A673 (cell line): Measurements from ENCODE around the gene RASA3. TPM values are rescaled to one million over a fixed set of nuclear protein-coding genes. Genes with fewer than 3 reads are reported as not detected.

Experiments
- BruUV-seq: library from RNA; stranded (reverse); fragments of 400-500 nt; replicated peaks from 2 replicates; lab custom pipeline; 2021; lab: Mats Ljungman, UMichigan
- CTCF ChIA-PET: fragments of 300-600 bp; sonication (Branson Sonifier 250); formaldehyde crosslinking; loops from one replicate; lab custom pipeline; 2022; ENCODE audit warnings: antibody characterized with exemption; lab: Charles Lee
- POLR2A ChIA-PET: fragments of 300-600 bp; sonication (Branson Sonifier 250); formaldehyde crosslinking; loops from one replicate; lab custom pipeline; 2022; ENCODE audit warnings: antibody characterized with exemption; ENCODE audit not compliant: low non-redundant PET; lab: Charles Lee
- DNase-seq: peaks from one replicate; pipeline ENCODE4 v3.0.0-alpha.2; 2015; ENCODE audit warnings: low spot score
- H3K27ac ChIP-seq: fragments of 200-600 bp; sonication (generic); 2 replicates; pipeline ENCODE4 v1.5.1; 2016; ENCODE audit warnings: mixed run types, low read depth, mild to moderate bottlenecking, mixed read lengths, antibody characterized with exemption, low read length; ENCODE audit not compliant: poor library complexity, severe bottlenecking
- H3K27me3 ChIP-seq: fragments of 200-600 bp; sonication (generic); replicated peaks from 2 replicates; pipeline ENCODE4 v1.6.1; 2017; ENCODE audit warnings: mixed run types, low read depth, mild to moderate bottlenecking, mixed read lengths, antibody characterized with exemption, low read length; ENCODE audit not compliant: insufficient read depth, poor library complexity
- H3K36me3 ChIP-seq: fragments of 200-600 bp; sonication (generic); 2 replicates; pipeline ENCODE4 v1.6.1; 2016; ENCODE audit warnings: mixed run types, mild to moderate bottlenecking, mixed read lengths, antibody characterized with exemption, low read length; ENCODE audit not compliant: insufficient read depth, poor library complexity, severe bottlenecking
- H3K4me1 ChIP-seq: fragments of 200-600 bp; sonication (generic); 2 replicates; pipeline ENCODE4 v1.6.1; 2017; ENCODE audit warnings: mixed run types, mild to moderate bottlenecking, mixed read lengths, antibody characterized with exemption, low read length; ENCODE audit not compliant: insufficient read depth, poor library complexity, severe bottlenecking
- H3K4me3 ChIP-seq: fragments of 200-600 bp; sonication (generic); 2 replicates; pipeline ENCODE4 v1.5.1; 2016; ENCODE audit warnings: low read depth, mixed run types, mild to moderate bottlenecking, mixed read lengths, low read length; ENCODE audit not compliant: poor library complexity, severe bottlenecking
- H3K9me3 ChIP-seq: fragments of 200-600 bp; sonication (generic); 2 replicates; pipeline ENCODE4 v1.6.1; 2016; ENCODE audit warnings: mixed run types, low read depth, mild to moderate bottlenecking, mixed read lengths, antibody characterized with exemption, low read length; ENCODE audit not compliant: poor library complexity, severe bottlenecking
- CTCF ChIP-seq: fragments of 300-800, 200-600 bp; sonication (generic); conservative IDR thresholded peaks from 2 replicates; pipeline ENCODE4 v1.5.1; 2017; ENCODE audit warnings: low read depth, mild to moderate bottlenecking, antibody characterized with exemption, low read length, moderate library complexity, mixed read lengths
- EZH2 ChIP-seq: fragments of 200-600 bp; sonication (generic); IDR thresholded peaks from 2 replicates; pipeline ENCODE4 v1.6.1; 2017; ENCODE audit warnings: borderline replicate concordance, low read depth, mild to moderate bottlenecking, mixed read lengths, antibody characterized with exemption, low read length; ENCODE audit not compliant: poor library complexity, severe bottlenecking
- intact Hi-C: fragments of 100-400 bp; cut with micrococcal nuclease; formaldehyde crosslinking; loops from one replicate; pipeline ENCODE4 v1.10.0; 2022; ENCODE audit not compliant: unreplicated experiment
- total RNA-seq: library from RNA; stranded (reverse); gene quantifications from 2 replicates; pipeline ENCODE4 v1.2.3, GENCODE V29; 2021

The RASA3 gene
- total RNA-seq, 1 experiment from 2014 or later, result 22.1 TPM

- no peak overlapping the region for H3K4me3 ChIP-seq
- no peaks in the 10 kb centered on the region for H3K9me3 ChIP-seq
- H3K27ac ChIP-seq, result no peak overlapping the region
- no peaks in the 10 kb centered on the region for H3K27me3 ChIP-seq
- TF ChIP-seq CTCF (no peak), EZH2 (no peak)
- no peak for DNase-seq
- no peaks in the 10 kb centered on the region for H3K4me1 ChIP-seq
- CTCF ChIA-PET, result no interaction called here
- BruUV-seq, result no TSS peak
- intact Hi-C loops, result no loop called here
- POLR2A ChIA-PET, result no interaction called here
- H3K36me3 ChIP-seq, result no peaks in the 10 kb centered on the region
These were observed 197.2 kb downstream of the RASA3 start for GRCh38 chr13:113935001-113935844.

GRCh38 chr13:113934576-113934975, 197.8 kb downstream of the RASA3 start:
- CTCF ChIA-PET, result no interaction called here
- H3K27me3 ChIP-seq, result no peaks in the 10 kb centered on the region
- no TSS peak for BruUV-seq
- intact Hi-C loops, result no loop called here
- no peaks in the 10 kb centered on the region for H3K9me3 ChIP-seq
- no peaks in the 10 kb centered on the region for H3K36me3 ChIP-seq
- no peaks in the 10 kb centered on the region for H3K4me1 ChIP-seq
- no peak overlapping the region for H3K27ac ChIP-seq
- H3K4me3 ChIP-seq, result no peak overlapping the region
- DNase-seq, result no peak
- TF ChIP-seq CTCF, result no peak
- no peak for TF ChIP-seq EZH2
- POLR2A ChIA-PET, result no interaction called here

- TF ChIP-seq EZH2 (no peak), CTCF (no peak)
- ChIA-PET CTCF (no interaction called here), POLR2A (no interaction called here)
- intact Hi-C loops, result no loop called here
- Histone ChIP-seq H3K9me3 (no peaks in the 10 kb centered on the region), H3K27ac (no peak overlapping the region), H3K4me3 (no peak overlapping the region), H3K4me1 (no peaks in the 10 kb centered on the region), H3K27me3 (no peaks in the 10 kb centered on the region), H3K36me3 (no peaks in the 10 kb centered on the region)
- BruUV-seq, result no TSS peak
- DNase-seq, result no peak
These were observed 198.5 kb downstream of the RASA3 start for GRCh38 chr13:113933901-113934300.
